GM20000 (cell line): ENCODE results near the gene IQSEC2.
A peak's percentile ranks its signal among the peaks of the same experiment; 100 is the strongest.

Experiments
- DNase-seq: peaks from one replicate; pipeline ENCODE4 v3.0.0; 2012; ENCODE audit warnings: low spot score
- CTCF ChIP-seq: IDR thresholded peaks from 2 replicates; pipeline ENCODE4 v1.5.1; 2012; ENCODE audit warnings: mild to moderate bottlenecking, control low read depth; ENCODE audit errors: extremely low read depth, missing control alignments

Gene IQSEC2

GRCh38 chrX:53224860-53225797, 56.3 kb downstream of the IQSEC2 start, which contains the start of gene KDM5C:
TSS of gene KDM5C (minus strand) at chrX:53225207. CDS start at chrX:53224889, 318 bp downstream.
- DNase-seq = peak; percentile 90
- no peak for TF ChIP-seq CTCF

- DNase-seq = no peak
- TF ChIP-seq CTCF = no peak
Observed at GRCh38 chrX:53223955-53224859, 57.2 kb downstream of the IQSEC2 start.

DNA sequence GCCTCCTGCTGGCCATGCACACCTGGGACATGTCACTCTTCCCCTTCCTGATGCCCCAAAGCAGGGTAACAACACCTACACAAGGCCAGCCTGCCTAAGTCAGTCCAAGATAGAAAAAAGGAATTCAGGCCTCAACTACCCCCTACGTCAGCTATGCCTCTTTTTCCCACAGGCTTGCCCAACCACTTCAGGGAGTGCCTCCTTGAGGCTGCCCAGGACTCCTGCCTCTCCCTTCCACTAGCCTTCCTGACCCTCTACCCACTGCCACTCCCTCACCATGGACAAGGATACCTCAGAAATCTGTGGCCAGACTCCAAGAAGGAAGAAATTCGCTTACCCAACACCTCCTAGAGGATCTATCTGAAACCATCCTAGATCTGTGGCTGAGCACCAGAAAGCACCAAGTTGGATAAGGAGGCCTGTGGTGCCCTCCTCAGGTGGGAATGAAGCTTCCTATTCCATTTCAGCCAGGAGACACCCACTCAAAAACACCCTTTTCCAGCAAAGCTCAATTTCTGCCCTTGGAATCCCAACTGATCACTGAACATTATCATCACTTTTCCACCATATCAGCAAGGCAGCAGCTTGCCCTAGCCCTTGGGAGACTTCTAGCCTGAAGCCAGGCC, 58.2 kb downstream of the IQSEC2 start:
- no peak for TF ChIP-seq CTCF
- DNase-seq = no peak
